Endothelial cell of umbilical vein (primary cell): ENCODE measurements around the gene BRMS1. TPM values are rescaled to one million over a fixed set of nuclear protein-coding genes. Genes with fewer than 3 reads are reported as not detected.

Experiments
- BruUV-seq: library from RNA; stranded (reverse); fragments of 400-500 nt; replicated peaks from 2 replicates; lab custom pipeline; 2021; lab: Mats Ljungman, UMichigan
- CTCF ChIA-PET: fragments of 300-600, 350-600 bp; sonication (Branson Sonifier 250); formaldehyde crosslinking; loops from one replicate; lab custom pipeline; 2021; ENCODE audit warnings: antibody characterized with exemption, inconsistent platforms; lab: Charles Lee
- POLR2A ChIA-PET: fragments of 300-600, 350-600 bp; sonication (Branson Sonifier 250); formaldehyde crosslinking; loops from one replicate; lab custom pipeline; 2021; ENCODE audit warnings: antibody characterized with exemption, inconsistent platforms; lab: Charles Lee
- DNase-seq: peaks from one replicate; pipeline ENCODE4 v3.0.0-alpha.2; 2011; ENCODE audit warnings: low read depth, low spot score
- FAIRE-seq: peaks from 2 replicates; lab custom pipeline; 2011; peaks lifted over from hg19 to GRCh38; lab: Jason Lieb, UNC
- H2AFZ ChIP-seq: 2 replicates; pipeline ENCODE4 v1.6.0; 2012; ENCODE audit warnings: low read depth, low read length, control low read depth, inconsistent platforms
- H3K27ac ChIP-seq: 2 replicates; pipeline ENCODE4 v1.5.1; 2011; ENCODE audit warnings: low read depth, mild to moderate bottlenecking, control low read depth, low read length, moderate library complexity; ENCODE audit not compliant: insufficient read depth
- H3K27me3 ChIP-seq, 2 experiments: 2 replicates each; pipeline versions ENCODE4 v1.6.0 to v1.6.1; 2011; ENCODE audit warnings: low read length in 2 of 2, mixed read lengths in 1 of 2; ENCODE audit not compliant: control insufficient read depth in 2 of 2, insufficient read depth in 2 of 2
- H3K36me3 ChIP-seq, 2 experiments: 2 replicates in 1 of 2; 3 replicates in 1 of 2; pipeline ENCODE4 v1.5.1; 2011; ENCODE audit warnings: low read length in 2 of 2, mild to moderate bottlenecking in 1 of 2, moderate library complexity in 1 of 2; ENCODE audit not compliant: control insufficient read depth in 2 of 2, insufficient read depth in 2 of 2; ENCODE audit errors: extremely low read depth in 1 of 2
- H3K4me1 ChIP-seq: 3 replicates; pipeline ENCODE4 v1.5.1; 2011; ENCODE audit warnings: mild to moderate bottlenecking, low read length; ENCODE audit not compliant: control insufficient read depth, insufficient read depth; ENCODE audit errors: extremely low read depth
- H3K4me2 ChIP-seq: 2 replicates; pipeline ENCODE4 v1.6.1; 2011; ENCODE audit warnings: low read length, control low read depth, mixed read lengths; ENCODE audit not compliant: insufficient read depth
- H3K4me3 ChIP-seq, 3 experiments: fragments of 200-600 bp in 1 of 3; sonication (generic), shearing (Covaris generic) in 1 of 3; replicated peaks in 1 of 3; 2 replicates each; pipeline ENCODE4 v1.5.1; 2011 to 2016; ENCODE audit warnings: control low read depth in 3 of 3, low read length in 3 of 3, mild to moderate bottlenecking in 2 of 3, inconsistent platforms in 1 of 3, low read depth in 1 of 3, moderate library complexity in 1 of 3; ENCODE audit not compliant: insufficient read depth in 1 of 3
- H3K79me2 ChIP-seq: 2 replicates; pipeline ENCODE4 v1.6.0; 2012; ENCODE audit warnings: low read length, inconsistent platforms; ENCODE audit not compliant: control insufficient read depth, insufficient read depth
- H3K9ac ChIP-seq: replicated peaks from 2 replicates; pipeline ENCODE3; 2011; ENCODE audit warnings: low read length, control low read depth; ENCODE audit not compliant: insufficient read depth; ENCODE audit errors: extremely low read depth
- H3K9me1 ChIP-seq: replicated peaks from 3 replicates; pipeline ENCODE4 v1.6.0; 2011; ENCODE audit warnings: mild to moderate bottlenecking, low read length; ENCODE audit not compliant: control insufficient read depth, insufficient read depth; ENCODE audit errors: extremely low read depth
- H3K9me3 ChIP-seq: replicated peaks from 2 replicates; pipeline ENCODE4 v1.5.1; 2012; ENCODE audit warnings: low read length, inconsistent platforms; ENCODE audit not compliant: control insufficient read depth, insufficient read depth
- H4K20me1 ChIP-seq: replicated peaks from 2 replicates; pipeline ENCODE3; 2011; ENCODE audit warnings: mild to moderate bottlenecking, low read length; ENCODE audit not compliant: control insufficient read depth, insufficient read depth; ENCODE audit errors: extremely low read depth
- EZH2 ChIP-seq: IDR thresholded peaks from 2 replicates; pipeline ENCODE4 v1.6.1; 2012; ENCODE audit warnings: borderline replicate concordance, low read depth, mild to moderate bottlenecking, moderate library complexity, low read length, inconsistent platforms; ENCODE audit not compliant: severe bottlenecking
- GATA2 ChIP-seq: IDR thresholded peaks from 2 replicates; pipeline ENCODE4 v1.7.0; 2011; ENCODE audit warnings: low read depth, mild to moderate bottlenecking, moderate library complexity, mixed read lengths, low read length; ENCODE audit not compliant: insufficient read length, insufficient read depth
- JUN ChIP-seq: IDR thresholded peaks from 2 replicates; pipeline ENCODE4 v1.6.1; 2011; ENCODE audit warnings: borderline replicate concordance, low read depth; ENCODE audit not compliant: insufficient read length, insufficient read depth
- MYC ChIP-seq: IDR thresholded peaks from one replicate; pipeline ENCODE4 v1.6.1; 2011; ENCODE audit warnings: mild to moderate bottlenecking, low read depth, low read length
- POLR2A ChIP-seq: IDR thresholded peaks from 2 replicates; pipeline ENCODE4 v1.6.1; 2012; ENCODE audit warnings: low read depth, mild to moderate bottlenecking, control low read depth, low read length
- dilution Hi-C: fragments of 300-500 bp; cut with MboI; formaldehyde crosslinking; loops from one replicate; pipeline ENCODE4 v1.15.0; 2019; ENCODE audit warnings: low sequenced_read_pairs; ENCODE audit not compliant: extremely low pct_ligation_motif_present
- intact Hi-C: fragments of 100-400 bp; cut with micrococcal nuclease; formaldehyde crosslinking; loops from one replicate; pipeline ENCODE4 v1.10.0; 2022
- polyA plus RNA-seq, 4 experiments: library from polyadenylated mRNA; depleted of rRNA in 3 of 4; stranded (reverse) in 3 of 4; unstranded in 1 of 4; fragments of >200 nt; gene quantifications; 2 replicates each; pipeline versions ENCODE4 v1.2.1 to v1.2.3, GENCODE V29; 2011 to 2012; ENCODE audit warnings: missing spikeins in 1 of 4
- total RNA-seq: library from RNA; stranded (reverse); gene quantifications from 2 replicates; pipeline ENCODE4 v1.2.3, GENCODE V29; 2021
- TF ChIP-seq, protein P1 (sequence below): IDR thresholded peaks from 2 replicates; pipeline ENCODE4 v1.6.1; 2011; ENCODE audit not compliant: insufficient read depth, insufficient read length
- TF ChIP-seq, protein P2 (sequence below), 2 donors: IDR thresholded peaks; 1 replicate in 1 of 2; 2 replicates in 1 of 2; pipeline ENCODE4 v1.5.1; 2011; ENCODE audit warnings: low read length in 2 of 2, mild to moderate bottlenecking in 2 of 2, moderate library complexity in 2 of 2, control low read depth in 1 of 2, inconsistent platforms in 1 of 2, low read depth in 1 of 2; ENCODE audit not compliant: insufficient read depth in 1 of 2; ENCODE audit errors: extremely low read depth in 1 of 2

The BRMS1 gene
- total and polyA plus RNA-seq, 2 donors (not counting 3 experiments of a cell fraction or from before 2014, with no cell fraction given), result 51.4 to 53.1 TPM

DNA sequence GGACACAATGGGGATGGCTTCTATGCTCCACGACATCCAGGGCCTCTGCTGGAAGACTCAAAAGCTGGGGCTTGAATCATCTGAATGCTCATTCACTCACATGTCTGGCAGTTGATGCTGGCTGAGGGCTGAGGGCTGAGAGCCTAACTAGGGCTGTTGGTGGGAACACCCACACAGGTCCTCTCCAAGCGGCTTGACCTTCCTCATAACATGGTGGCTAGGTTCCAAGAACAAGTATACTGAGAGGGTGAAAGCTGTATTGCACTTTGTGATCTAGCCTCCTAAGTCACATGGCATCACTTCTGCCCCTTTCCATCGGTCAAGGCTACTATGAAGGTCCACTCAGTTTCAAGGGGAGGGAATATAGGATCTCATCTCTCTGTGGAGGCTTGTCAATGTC lies 45.7 kb downstream of the BRMS1 start:
- H3K9me3 ChIP-seq, result no peaks in the 10 kb centered on the region
- H3K27ac ChIP-seq, result no peak overlapping the region
- dilution Hi-C loops (no loop called here), intact Hi-C loops (no loop called here)
- H3K79me2 ChIP-seq, result no peaks in the 10 kb centered on the region
- no peak overlapping the region for H3K9ac ChIP-seq
- H3K9me1 ChIP-seq, result no peaks in the 10 kb centered on the region
- ChIA-PET POLR2A (no interaction called here), CTCF (interaction anchor here (1.0 to 4.5 kb wide), 2 partner anchors 12 to 87 kb away, joined by 3 to 27 read pairs; no protein-coding TSS in a partner anchor)
- H3K4me3 ChIP-seq, result no peak overlapping the region
- no TSS peak for BruUV-seq
- no peak overlapping the region for H2AFZ ChIP-seq
- H4K20me1 ChIP-seq, result no peaks in the 10 kb centered on the region
- DNase-seq, result no peak
- H3K4me2 ChIP-seq, result no peak overlapping the region
- FAIRE-seq, result no peak
- peaks cover 0 to 2% of the 10 kb centered on the region in 2 experiments for H3K27me3 ChIP-seq
- H3K4me1 ChIP-seq, result no peaks in the 10 kb centered on the region
- no peaks in the 10 kb centered on the region for H3K36me3 ChIP-seq
- TF ChIP-seq EZH2 (no peak), JUN (no peak), POLR2A (no peak), GATA2 (no peak), MYC (no peak)
- TF ChIP-seq, protein P1, sequence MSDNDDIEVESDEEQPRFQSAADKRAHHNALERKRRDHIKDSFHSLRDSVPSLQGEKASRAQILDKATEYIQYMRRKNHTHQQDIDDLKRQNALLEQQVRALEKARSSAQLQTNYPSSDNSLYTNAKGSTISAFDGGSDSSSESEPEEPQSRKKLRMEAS, result no peak
- TF ChIP-seq, protein P2, sequence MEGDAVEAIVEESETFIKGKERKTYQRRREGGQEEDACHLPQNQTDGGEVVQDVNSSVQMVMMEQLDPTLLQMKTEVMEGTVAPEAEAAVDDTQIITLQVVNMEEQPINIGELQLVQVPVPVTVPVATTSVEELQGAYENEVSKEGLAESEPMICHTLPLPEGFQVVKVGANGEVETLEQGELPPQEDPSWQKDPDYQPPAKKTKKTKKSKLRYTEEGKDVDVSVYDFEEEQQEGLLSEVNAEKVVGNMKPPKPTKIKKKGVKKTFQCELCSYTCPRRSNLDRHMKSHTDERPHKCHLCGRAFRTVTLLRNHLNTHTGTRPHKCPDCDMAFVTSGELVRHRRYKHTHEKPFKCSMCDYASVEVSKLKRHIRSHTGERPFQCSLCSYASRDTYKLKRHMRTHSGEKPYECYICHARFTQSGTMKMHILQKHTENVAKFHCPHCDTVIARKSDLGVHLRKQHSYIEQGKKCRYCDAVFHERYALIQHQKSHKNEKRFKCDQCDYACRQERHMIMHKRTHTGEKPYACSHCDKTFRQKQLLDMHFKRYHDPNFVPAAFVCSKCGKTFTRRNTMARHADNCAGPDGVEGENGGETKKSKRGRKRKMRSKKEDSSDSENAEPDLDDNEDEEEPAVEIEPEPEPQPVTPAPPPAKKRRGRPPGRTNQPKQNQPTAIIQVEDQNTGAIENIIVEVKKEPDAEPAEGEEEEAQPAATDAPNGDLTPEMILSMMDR (IDR thresholded peaks at IDR 0.05; ENCODE audit: extremely low read depth in 1 of 2, insufficient read depth in 1 of 2, low read depth in 1 of 2, low read length in 2 of 2), result no peak
